Kidney epithelial cell (primary cell): Measurements from ENCODE around the gene LMF1. TPM values are rescaled to one million over a fixed set of nuclear protein-coding genes. Genes with fewer than 3 reads are reported as not detected.

ENCODE experiments used
- DNase-seq: peaks from one replicate; pipeline ENCODE4 v3.0.0-alpha.2; 2010; ENCODE audit warnings: low read depth
- H3K27me3 ChIP-seq: 2 replicates; pipeline ENCODE4 v1.6.0; 2011; ENCODE audit warnings: low read length; ENCODE audit not compliant: control insufficient read depth, insufficient read depth
- H3K36me3 ChIP-seq: 2 replicates; pipeline ENCODE4 v1.5.1; 2011; ENCODE audit warnings: low read length; ENCODE audit not compliant: control insufficient read depth, insufficient read depth
- H3K4me3 ChIP-seq: 2 replicates; pipeline ENCODE4 v1.5.1; 2011; ENCODE audit warnings: low read depth, mild to moderate bottlenecking, control low read depth, low read length
- CTCF ChIP-seq: IDR thresholded peaks from 2 replicates; pipeline ENCODE4 v1.5.1; 2011; ENCODE audit warnings: mild to moderate bottlenecking, moderate library complexity, low read length, control low read depth, inconsistent platforms; ENCODE audit not compliant: insufficient read depth, poor library complexity, severe bottlenecking
- total RNA-seq: library from RNA; depleted of rRNA; stranded (reverse); fragments of >200 nt; gene quantifications from 2 replicates; pipeline ENCODE4 v1.2.3, GENCODE V29; 2015

The LMF1 gene
- total RNA-seq, 1 donor from 2014 or later = 26.3 TPM

- H3K36me3 ChIP-seq = no peaks in the 10 kb centered on the region
- peaks cover 41% of the 10 kb centered on the region for H3K27me3 ChIP-seq
- no peak for DNase-seq
- no peak for TF ChIP-seq CTCF
- no peak overlapping the region for H3K4me3 ChIP-seq
Measured at GRCh38 chr16:813916-814412, 156.8 kb downstream of the LMF1 start.

- peaks cover 38% of the 10 kb centered on the region for H3K27me3 ChIP-seq
- TF ChIP-seq CTCF = peak; percentile 60
- no peak for DNase-seq
- no peaks in the 10 kb centered on the region for H3K36me3 ChIP-seq
- H3K4me3 ChIP-seq = no peak overlapping the region
Measured at GRCh38 chr16:813204-813915, 157.4 kb downstream of the LMF1 start.

GRCh38 chr16:808085-808386 is 162.7 kb downstream of the LMF1 start:
- Histone ChIP-seq H3K36me3 (no peaks in the 10 kb centered on the region), H3K27me3 (peaks cover 22% of the 10 kb centered on the region)

GRCh38 chr16:807347-808084 is 163.3 kb downstream of the LMF1 start:
- peak; percentile 65 for DNase-seq
- Histone ChIP-seq H3K4me3 (peak overlapping the region; percentile 75), H3K36me3 (no peaks in the 10 kb centered on the region), H3K27me3 (peaks cover 23% of the 10 kb centered on the region)
- TF ChIP-seq CTCF = no peak

More at GRCh38 chr16:808085-808386, 162.7 kb downstream of the LMF1 start:
- peak overlapping the region; percentile 75 for H3K4me3 ChIP-seq
- TF ChIP-seq CTCF = no peak
- DNase-seq = no peak

GRCh38 chr16:805474-805873 is 165.3 kb downstream of the LMF1 start:
- H3K4me3 ChIP-seq = no peak overlapping the region
- DNase-seq = no peak
- no peak for TF ChIP-seq CTCF

More at GRCh38 chr16:805474-805873, 165.3 kb downstream of the LMF1 start:
- Histone ChIP-seq H3K27me3 (peaks cover 40% of the 10 kb centered on the region), H3K36me3 (no peaks in the 10 kb centered on the region)
